HG02885 (cell line): ENCODE results near the gene SLC39A5.
A peak's percentile ranks its signal among the peaks of the same experiment; 100 is the strongest.
"Not testable (repeated sequence)": the region's sequence is repeated elsewhere in the genome, so short reads cannot be mapped to it uniquely, and the experiment has no call there.

Experiments used
- ATAC-seq: cut with Tn5 transposase; IDR thresholded peaks from one replicate; pipeline ENCODE4 v1.9.1; 2021; ENCODE audit warnings: mild to moderate bottlenecking; ENCODE audit not compliant: unreplicated experiment, poor library complexity

The SLC39A5 gene, protein sequence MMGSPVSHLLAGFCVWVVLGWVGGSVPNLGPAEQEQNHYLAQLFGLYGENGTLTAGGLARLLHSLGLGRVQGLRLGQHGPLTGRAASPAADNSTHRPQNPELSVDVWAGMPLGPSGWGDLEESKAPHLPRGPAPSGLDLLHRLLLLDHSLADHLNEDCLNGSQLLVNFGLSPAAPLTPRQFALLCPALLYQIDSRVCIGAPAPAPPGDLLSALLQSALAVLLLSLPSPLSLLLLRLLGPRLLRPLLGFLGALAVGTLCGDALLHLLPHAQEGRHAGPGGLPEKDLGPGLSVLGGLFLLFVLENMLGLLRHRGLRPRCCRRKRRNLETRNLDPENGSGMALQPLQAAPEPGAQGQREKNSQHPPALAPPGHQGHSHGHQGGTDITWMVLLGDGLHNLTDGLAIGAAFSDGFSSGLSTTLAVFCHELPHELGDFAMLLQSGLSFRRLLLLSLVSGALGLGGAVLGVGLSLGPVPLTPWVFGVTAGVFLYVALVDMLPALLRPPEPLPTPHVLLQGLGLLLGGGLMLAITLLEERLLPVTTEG

DNA sequence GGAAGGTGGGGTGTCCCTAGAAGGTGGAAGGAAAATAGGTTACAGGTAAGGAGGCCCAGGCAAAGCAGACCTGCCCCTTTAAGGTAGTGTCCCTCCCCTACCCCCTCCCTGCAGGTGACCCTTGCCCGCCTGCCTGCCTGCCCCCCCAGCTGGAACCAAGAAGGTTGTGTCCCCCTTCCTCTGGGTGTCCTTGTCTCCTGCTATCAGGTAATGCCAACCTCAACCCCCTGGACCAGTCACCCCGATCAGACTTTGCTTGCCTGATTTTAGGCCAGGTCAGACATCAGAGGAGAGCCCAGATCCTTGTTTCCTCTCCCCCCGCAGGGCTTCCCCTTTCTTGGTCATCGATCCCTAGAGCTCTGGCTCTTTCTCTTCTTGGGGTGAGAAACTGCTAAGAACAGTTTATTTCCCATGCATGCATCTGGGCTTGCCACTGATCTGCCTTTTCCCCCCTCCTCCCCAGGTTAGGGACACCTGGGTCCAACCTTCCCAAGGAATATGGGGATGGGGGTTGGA is at the start of gene SLC39A5:
Gene SLC39A5, plus strand, starts transcription at position 136 of the 516 bp plus-strand sequence. CDS start 1,224 bp downstream, outside the sequence.
- no peak for ATAC-seq

DNA sequence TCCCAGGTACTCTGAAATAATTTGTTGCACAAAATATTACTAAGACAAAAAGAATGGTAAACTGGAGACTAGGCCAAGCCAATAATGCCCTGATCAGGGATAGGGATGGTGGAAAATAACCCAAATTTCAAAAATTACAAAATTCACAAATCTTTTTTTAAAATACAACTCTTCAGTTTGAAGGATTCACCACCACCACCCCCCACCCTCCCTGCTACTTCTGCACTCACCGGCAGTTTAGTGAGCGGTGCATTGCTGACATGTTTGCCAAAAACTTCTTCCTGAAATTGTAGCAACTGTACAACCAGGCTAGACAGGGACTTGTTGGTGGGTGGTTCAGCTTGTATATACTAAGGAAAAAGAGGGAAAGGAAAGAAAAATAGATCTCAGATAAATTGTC is 42.9 kb upstream of the SLC39A5 start:
- ATAC-seq = no peak

DNA sequence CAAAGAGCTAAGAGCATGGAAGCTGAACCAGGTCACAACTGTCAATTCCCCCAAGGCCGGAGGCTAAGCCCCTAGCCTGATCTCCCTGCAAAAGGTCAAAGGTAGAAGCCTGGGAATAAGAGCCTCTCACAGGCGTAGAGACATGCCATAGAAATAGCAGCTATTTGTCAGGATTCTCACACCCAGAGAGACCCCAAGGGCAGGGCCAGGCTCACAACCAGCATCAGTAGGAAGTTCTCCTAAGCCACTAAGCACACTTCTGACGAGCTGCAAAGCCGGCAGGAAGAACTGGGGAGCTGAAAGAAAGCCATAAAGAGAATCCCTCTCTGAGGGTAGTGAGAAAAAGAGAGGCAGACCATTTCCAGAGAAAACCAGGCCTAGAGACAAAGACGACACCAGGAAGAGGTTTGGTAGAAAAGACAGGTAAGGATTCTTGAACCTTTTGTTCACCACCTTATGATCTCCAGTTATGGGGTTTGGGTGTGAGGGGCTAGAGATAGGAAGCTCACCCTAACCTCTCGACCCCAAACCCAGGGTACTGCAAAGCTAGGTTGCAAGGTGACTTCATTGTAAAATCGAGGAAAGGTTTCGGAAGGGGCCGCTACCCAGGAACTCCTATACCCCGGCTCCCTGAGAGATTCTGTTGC is 41.6 kb upstream of the SLC39A5 start:
- no peak for ATAC-seq

DNA sequence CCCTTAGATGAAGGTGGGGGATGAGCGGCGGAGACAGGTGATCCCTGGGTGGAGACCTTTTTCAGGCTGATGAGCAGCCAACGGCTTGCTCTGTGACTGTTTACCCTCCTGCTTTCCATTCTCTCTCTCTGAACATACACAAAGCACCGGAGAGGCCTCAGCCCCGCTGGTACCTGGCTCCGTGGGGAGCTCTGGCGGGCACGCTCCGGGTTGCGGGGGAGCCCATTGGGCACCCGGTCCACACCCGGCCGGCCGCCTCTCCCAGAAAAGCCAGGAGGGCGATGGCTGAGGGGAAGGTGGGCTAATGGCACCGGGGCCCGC is 41.1 kb upstream of the SLC39A5 start:
- no peak for ATAC-seq

DNA sequence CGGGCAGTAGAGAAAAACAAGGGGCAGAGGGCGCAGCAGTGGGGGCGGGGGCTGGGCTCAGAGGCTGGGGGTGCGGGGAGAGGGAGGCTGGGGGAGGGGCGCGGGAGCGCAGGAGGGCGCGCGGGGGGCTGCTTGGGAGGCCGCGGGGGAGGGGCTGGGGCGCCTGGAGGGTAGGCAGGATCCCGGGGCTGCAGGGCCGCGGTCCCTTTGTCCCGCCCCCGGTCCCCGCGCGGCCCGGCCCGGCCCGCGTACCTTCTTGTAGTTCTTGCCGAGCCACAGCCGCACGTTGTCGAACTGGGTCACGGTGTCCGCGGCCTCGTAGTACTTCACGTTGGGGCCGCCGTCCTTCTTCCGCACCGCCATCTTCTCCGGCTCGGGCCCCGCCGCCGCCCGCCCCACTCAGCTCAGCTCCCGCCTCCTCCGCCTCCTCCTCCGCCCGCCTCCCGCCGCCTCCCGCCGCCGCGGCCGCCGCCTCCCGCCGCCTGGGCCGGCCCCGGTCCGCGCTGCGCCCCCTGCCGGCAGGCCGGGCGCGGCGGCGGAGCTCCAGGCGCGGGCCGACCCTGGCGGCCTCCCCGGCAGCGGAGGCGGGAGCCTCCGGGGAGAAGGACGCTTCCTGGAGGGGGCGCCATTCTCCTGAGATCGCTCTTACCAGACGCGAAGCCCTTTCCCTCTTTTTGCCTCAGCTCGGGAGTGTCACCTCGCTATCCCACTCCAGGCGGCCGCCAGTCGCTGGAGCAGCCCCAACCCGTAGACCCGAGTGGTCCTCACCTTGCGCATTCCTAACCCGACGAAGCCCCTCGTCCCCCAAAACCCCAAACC is 40.5 kb upstream of the SLC39A5 start, which contains the start of gene SMARCC2:
Gene SMARCC2, minus strand, starts transcription at position 385 of the 819 bp plus-strand sequence. Its CDS starts 22 bp downstream, at position 363.
- peak; percentile 86 for ATAC-seq

DNA sequence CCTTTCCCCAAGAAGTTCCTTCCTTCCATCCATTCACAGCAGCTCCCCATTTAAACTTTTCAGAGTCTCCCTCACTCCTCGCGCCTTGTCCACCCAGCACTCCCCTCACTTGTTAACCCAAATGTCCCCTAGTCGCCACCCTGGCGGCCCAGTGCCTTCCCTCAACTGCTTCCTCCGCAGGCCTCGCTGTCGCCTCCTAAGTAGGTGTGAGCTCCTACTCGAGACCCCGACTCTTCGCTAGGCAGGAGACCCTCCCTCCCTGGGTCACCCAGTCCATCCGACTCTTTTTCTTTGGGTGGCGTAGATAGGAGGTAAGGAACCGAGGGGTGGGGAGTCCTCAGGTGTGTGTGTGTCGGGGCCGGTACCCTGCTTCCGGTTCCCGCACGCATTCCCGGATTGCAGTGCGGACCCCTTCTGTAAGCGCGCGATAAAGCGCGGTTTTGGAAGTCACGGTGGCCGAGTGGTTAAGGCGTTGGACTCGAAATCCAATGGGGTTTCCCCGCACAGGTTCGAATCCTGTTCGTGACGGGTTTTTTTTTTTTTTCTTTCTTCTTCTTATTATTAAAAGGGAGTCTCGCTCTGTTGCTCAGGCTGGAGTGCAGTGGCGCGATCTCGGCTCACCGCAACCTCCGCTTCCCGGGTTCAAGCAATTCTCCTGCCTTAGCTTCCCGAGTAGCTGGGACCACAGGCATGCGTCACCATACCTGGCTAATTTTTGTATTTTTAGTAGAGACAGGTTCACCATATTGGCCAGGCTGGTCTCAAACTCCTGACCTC is 39.7 kb upstream of the SLC39A5 start:
- ATAC-seq = peak; percentile 33

DNA sequence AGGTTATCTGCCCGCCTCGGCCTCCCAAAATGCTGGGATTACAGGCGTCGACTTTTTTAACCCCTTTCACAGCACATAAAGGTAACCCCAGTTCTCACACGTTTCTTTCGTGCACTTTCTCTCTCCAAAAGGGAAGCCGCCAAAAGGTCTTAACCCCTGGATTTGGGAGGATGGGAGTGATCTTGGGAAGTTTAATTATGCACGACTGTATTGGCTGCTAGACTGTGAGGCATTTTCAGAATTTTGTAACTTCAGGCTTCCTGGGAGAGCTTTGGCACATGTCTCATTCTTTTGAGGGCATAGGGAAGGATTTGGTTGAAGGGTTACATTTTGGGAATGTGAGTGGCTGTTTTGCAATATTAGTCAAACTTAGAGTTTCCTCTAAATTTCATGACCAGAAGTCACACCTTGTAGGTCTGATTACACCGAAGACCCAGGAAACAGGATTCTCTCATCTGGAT is 39.1 kb upstream of the SLC39A5 start:
- no peak for ATAC-seq

DNA sequence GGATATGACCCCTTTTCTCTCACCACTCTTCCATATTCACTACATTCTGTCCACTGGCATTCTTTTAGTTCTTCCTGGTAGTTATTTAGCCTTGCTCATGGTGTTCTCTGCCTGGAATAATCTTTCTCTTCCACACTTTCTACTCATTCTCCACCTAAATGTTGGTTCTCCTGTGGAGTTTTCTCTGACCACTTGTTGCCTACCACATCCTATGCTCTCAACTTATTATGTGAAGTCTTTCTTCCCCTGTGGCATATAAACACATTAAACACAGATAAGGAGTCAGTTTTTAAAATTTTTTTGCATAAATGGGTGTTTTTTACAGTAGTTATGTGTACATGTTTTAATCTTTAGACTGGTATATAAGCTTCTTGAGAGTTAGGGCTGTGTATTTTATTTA is 37.3 kb upstream of the SLC39A5 start:
- no peak for ATAC-seq

DNA sequence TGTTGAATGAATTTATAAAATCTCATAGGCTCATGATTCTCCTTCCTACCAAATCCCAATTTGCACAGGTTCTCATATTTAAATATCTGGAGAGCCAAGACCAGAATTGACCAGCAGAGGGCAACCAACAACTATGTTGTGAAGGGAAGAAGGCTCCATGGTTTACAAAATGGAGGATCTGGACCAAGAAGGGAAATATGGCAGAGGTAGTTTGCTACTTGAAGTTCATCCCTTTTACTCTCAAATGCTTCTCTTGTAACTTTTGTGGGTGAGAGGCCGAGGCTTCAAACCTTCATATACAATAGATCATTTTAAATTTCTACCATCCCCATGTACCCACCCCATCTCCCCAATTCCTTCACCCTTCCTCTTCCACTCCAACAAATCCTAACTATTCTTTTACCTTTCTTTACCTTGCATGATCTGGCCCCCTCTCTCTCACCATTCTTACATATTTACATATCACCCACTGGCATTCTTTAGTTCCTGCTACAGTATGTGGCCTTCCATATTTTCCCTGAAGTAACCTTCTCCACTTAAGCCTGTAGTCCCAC is 36.7 kb upstream of the SLC39A5 start:
- ATAC-seq = no peak

DNA sequence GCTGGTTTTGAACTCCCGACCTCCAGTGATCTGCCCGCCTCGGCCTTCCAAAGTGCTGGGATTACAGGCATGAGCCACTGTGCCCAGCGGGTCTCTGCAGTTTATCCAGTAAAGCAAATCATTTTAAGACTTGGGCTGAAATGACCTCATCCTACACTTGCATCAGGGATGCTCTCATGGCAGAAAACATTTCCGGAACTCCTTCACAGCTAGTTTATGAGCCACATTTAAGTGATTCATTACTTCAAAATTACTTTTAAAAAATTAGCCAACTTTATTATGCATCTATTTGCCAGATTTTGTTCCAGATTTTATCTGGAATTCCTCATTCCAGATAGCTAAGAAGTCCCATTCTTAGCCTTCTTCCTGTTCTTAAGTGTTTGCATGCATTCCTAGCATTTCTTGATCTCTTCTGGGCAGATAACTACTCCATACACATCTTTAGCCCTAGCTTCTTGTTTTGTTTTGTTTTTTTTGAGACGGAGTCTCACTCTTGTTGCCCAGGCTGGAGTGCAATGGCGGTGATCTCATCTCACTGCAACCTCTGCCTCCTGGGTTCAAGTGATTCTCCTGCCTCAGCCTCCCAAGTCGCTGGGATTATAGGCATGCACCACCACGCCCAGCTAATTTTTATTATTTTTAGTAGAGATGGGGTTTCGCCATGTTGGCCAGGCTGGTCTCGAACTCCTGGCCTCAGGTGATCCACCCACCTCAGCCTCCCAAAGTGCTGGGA is 32.9 kb upstream of the SLC39A5 start:
- ATAC-seq = not testable (repeated sequence)

DNA sequence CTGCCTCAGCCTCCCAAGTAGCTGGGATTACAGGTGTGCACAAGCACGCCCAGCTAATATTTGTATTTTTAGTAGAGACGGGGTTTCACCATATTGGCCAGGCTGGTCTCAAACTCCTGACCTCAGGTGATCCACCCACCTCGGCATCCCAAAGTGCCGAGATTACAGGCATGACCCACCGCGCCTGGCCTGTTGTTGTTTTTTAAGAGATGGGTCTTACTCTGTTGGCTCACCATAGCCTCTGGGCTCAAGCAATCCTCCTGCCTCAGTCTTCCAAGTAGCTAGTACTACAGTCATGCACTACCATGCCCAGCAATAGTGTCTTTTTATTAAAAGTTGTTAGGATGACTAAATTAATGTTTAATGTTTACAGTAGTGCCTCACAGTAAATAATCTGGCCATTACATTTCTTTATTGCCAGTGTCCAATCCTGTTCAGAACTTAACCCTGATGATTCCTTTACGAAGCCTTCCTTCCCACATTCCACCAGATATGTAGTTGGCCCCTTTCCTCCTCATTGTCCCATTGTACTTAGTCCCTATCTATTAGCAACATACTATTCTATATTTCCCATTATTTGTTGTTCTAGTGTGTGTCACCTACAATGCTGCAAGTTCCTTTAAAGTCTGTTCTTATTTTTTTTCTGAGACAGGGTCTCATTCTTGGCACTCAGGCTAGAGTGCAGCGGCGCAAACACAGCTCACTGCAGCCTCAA is 31.8 kb upstream of the SLC39A5 start:
- no peak for ATAC-seq

DNA sequence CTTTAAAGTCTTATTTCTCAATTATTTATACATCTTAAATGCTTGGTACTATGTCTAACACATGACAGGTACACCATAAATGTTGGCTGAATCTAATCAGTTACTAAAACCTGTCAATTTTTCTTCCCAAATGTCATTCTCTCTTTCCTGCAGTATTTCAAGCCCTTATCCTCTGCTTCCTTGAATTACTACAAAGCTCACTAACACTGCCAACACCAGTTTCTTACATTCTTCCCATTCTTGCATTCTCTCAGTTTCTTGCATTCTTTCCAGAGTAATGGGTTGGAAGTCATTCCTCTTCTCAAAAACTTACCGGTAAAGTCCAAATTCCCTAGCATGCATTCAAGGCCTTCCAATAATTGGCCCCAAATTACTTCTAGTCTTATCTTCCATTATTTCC is 31.0 kb upstream of the SLC39A5 start:
- ATAC-seq = no peak

DNA sequence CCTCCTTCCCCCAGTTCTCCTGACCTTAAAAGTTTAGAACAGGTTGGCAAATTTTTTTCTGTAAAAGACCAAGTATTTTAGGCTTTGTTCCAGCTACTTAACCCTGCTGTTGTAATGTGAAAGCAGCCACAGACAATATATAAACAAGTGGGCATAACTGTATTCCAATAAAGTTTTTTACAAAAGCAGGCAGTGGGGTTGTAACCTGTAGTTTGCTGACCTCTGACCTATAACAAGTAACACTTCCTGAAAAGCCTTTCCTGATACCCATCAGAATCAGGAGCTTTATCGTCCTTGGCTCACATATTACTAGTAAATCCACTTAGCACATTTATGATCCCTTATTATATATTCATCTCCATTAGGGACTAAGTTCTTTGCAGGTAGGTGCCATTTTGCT is 27.5 kb upstream of the SLC39A5 start:
- ATAC-seq = no peak

DNA sequence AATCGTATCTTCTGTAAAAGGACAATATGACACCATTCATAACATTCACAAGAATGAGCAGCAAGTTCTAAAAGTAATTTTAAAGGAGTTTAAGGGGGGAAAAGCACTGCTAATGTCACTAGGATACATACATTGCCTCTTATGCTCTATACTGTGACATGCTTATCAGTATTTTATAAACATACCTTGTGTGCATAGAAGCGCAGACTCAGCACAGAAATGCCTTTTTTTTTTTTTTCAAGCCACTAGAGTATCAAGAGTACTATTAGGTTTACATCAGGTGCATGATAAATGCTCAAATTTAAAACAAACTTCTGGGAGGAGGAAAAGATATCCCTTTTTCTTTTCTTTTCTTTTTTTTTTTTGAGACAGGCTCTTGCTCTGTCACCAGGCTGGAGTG is 27.0 kb upstream of the SLC39A5 start:
- ATAC-seq = no peak

DNA sequence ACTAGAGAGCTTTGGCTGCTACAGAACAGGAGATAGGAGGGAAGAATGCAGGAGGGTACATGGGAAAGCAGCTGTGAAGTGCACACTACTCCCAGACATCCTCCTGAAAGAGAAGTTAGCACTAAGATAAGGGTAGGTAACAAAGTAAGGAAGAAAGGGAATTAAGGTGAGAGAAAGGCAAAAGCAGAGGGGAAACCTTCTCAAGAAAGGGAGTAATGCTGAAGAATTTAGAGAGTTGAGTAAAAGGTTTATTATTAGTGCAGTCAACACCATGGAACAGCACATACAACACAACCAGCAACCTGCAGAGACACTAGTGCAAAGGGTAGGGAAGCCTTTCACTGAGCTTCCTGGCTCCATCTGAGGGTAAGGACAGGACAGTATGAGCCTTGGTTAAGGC is 25.6 kb upstream of the SLC39A5 start:
- no peak for ATAC-seq

DNA sequence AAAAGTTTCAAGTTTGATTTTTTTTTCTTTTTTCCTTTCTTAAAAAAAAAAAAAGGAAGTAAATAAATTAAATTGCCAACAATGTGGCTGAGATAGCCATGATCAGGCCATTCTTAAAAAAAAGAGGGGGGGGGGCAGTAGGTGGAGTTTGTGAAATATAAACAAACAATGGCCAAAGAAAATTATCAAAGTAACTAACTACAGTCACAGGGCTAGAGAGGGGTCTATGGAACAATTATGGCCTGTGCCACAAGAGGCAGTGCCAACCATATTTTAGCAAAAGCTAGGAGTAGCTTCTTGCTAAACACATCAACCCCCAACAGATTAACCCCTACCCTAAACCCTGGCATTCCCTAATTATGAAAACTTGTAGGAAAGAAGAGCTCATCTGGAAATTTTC is 24.4 kb upstream of the SLC39A5 start:
- no peak for ATAC-seq

DNA sequence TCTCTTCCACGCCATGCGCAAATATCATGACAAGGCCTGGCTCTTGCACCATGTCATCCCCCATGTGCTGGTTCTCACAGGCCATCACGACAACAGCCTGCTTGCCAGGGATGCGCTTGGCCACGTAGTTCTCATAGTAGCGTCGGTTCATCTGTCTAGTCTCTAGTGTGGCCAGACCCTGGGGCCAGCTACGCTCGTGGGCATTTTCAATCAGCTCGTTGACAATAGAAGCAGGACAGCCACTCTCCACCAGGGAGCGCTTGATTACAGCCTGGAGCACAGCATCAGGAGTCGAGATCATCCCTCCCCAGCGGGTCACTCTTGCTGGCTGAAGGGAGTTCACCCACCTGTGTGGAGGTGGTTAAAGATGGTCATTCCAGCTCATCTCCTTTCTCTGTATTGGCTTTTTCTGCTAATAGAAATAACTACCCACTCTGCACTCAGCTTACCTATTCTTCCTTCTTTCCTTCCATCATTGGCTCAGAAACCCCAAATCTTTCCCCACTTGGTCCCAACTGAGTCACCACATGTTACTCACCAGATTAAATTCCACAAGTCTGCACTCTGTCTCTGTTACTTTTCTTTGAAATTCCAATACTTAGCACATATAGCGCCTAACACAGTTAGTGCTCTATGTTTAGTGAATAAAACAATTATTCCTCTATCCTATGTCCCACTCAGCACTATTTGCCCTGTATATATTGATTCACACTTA is 23.2 kb upstream of the SLC39A5 start:
- ATAC-seq = no peak

DNA sequence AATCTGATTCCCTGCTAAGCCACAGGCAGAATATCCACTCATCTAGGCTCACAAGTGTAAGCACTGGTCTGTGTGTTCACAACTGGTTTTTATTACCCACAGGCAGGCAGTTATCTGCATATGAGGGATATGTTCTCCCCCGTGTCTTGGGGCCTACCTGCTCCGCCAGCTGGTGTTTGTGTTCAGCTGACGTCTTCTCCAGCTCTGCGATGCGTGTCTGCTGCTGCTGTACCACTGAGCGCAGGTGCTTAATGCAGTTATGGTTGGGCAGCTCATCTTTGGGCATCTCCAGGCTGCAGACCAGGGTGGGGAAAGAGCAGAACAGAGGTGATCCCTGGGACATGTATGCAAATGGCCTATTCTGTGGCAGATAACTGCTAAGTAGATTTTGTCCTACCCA is 21.8 kb upstream of the SLC39A5 start:
- no peak for ATAC-seq
